GM21360 (cell line): ENCODE results near the gene DCN.

Experiments used
- ATAC-seq: cut with Tn5 transposase; IDR thresholded peaks from one replicate; pipeline ENCODE4 v1.9.1; 2021; ENCODE audit warnings: mild to moderate bottlenecking, moderate library complexity; ENCODE audit not compliant: unreplicated experiment

Gene DCN

GRCh38 chr12:91140026-91140931, 42.3 kb downstream of the DCN start:
- no peak for ATAC-seq

- no peak for ATAC-seq
These were observed 43.3 kb downstream of the DCN start for GRCh38 chr12:91139286-91139685.

GRCh38 chr12:91138337-91138920, 44.2 kb downstream of the DCN start:
- no peak for ATAC-seq

GRCh38 chr12:91133871-91134270, 48.7 kb downstream of the DCN start:
- no peak for ATAC-seq

GRCh38 chr12:91129662-91130362, 52.8 kb downstream of the DCN start:
- no peak for ATAC-seq

GRCh38 chr12:91127751-91128150, 54.9 kb downstream of the DCN start:
- no peak for ATAC-seq

- ATAC-seq: no peak
These were observed 55.3 kb downstream of the DCN start for GRCh38 chr12:91127306-91127705.

GRCh38 chr12:91126516-91126915, 56.1 kb downstream of the DCN start:
- no peak for ATAC-seq

- ATAC-seq: no peak
These were observed 59.2 kb downstream of the DCN start for GRCh38 chr12:91123236-91123916.

GRCh38 chr12:91120781-91121180, 61.8 kb downstream of the DCN start:
- no peak for ATAC-seq

GRCh38 chr12:91119089-91119488, 63.5 kb downstream of the DCN start:
- no peak for ATAC-seq

- no peak for ATAC-seq
These were observed 69.0 kb downstream of the DCN start for GRCh38 chr12:91113621-91114020.

- no peak for ATAC-seq
These were observed 71.0 kb downstream of the DCN start, which contains the start of gene LUM for GRCh38 chr12:91111366-91112325. LUM (minus strand) TSS chr12:91111494; CDS start chr12:91108979, 2,515 bp downstream.

GRCh38 chr12:91110311-91110924, 72.2 kb downstream of the DCN start:
- ATAC-seq: no peak

GRCh38 chr12:91109581-91110310, 72.9 kb downstream of the DCN start:
- no peak for ATAC-seq

- peak; percentile 85 for ATAC-seq
These were observed 73.5 kb downstream of the DCN start for GRCh38 chr12:91109148-91109564.

- ATAC-seq: no peak
These were observed 74.3 kb downstream of the DCN start for GRCh38 chr12:91108196-91108755.

GRCh38 chr12:91106283-91106682, 76.3 kb downstream of the DCN start:
- ATAC-seq: no peak
